ENCODE measurements around the gene FRAT1.
"Not testable (repeated sequence)": the region's sequence is repeated elsewhere in the genome, so short reads cannot be mapped to it uniquely, and the experiment has no call there.

The FRAT1 gene

DNA sequence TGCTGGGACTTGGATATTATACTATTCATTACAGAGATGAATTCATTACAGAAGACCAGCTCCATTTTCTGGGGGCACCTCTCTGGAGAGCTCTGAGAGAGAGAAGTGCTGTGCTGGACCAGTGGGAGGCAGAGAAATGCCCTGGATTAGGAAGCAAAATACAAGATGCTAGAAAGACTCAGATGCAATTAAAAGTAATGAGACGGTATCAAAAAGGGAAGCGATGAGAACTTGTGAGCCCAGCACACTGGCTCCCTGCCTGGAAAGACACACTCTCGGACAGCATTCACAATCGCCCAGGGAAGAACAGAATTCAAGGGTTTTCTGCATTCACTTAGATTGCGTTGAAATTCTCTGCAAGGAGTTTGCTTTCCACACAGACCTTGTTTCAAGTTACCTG is 19.0 kb downstream of the FRAT1 start:
- H3K36me3 ChIP-seq (ENCODE audit: insufficient read depth, low read depth, low read length), result no peaks in the 10 kb centered on the region

GRCh38 chr10:97341416-97341815 is 22.3 kb downstream of the FRAT1 start:
- no peak overlapping the region for H3K4me3 ChIP-seq (ENCODE audit: low read length)
- H3K27ac ChIP-seq (ENCODE audit: low read length), result no peak overlapping the region
- H3K9me3 ChIP-seq (ENCODE audit: insufficient read depth, low read depth, low read length), result no peaks in the 10 kb centered on the region
- H3K27me3 ChIP-seq (ENCODE audit: insufficient read depth, low read length), result no peaks in the 10 kb centered on the region; the same call in 1 of the 2 replicates
- H3K4me1 ChIP-seq (ENCODE audit: insufficient read depth, low read length), result peaks cover 14% of the 10 kb centered on the region; the same call in 1 of the 2 replicates
- H3K36me3 ChIP-seq (ENCODE audit: insufficient read depth, low read depth, low read length), result no peaks in the 10 kb centered on the region
- H3K9ac ChIP-seq (ENCODE audit: low read depth, low read length), result no peak overlapping the region

More for the DNA sequence above, 19.0 kb downstream of the FRAT1 start:
- Histone ChIP-seq H3K9ac (ENCODE audit: low read depth, low read length) (peak overlapping the region; percentile 52; the same call in 1 of the 2 replicates), H3K27me3 (ENCODE audit: insufficient read depth, low read length) (peaks cover 11% of the 10 kb centered on the region; the same call in 1 of the 2 replicates), H3K4me3 (ENCODE audit: low read length) (peak overlapping the region; percentile 62), H3K27ac (ENCODE audit: low read length) (no peak overlapping the region), H3K9me3 (ENCODE audit: insufficient read depth, low read depth, low read length) (no peaks in the 10 kb centered on the region), H3K4me1 (ENCODE audit: insufficient read depth, low read length) (peaks cover 21% of the 10 kb centered on the region; the same call in 1 of the 2 replicates)

DNA sequence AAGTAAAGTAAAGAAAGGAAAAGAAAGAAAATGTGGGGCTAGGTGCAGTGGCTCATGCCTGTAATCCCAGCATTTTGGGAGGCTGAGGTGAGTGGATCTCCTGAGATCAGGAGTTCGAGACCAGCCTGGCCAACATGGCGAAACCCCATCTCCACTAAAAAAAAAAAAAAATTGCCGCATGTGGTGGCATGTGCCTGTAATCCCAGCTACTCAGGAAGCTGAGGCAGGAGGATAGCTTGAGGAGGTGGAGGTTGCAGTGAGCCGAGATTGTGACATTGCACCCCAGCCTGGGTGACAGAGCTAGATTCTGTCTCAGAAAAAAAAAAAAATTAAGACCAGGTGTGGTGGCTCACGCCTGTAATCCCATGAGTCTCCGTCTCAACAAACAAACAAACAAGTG is 24.6 kb downstream of the FRAT1 start:
- H3K36me3 ChIP-seq (ENCODE audit: insufficient read depth, low read depth, low read length); H3K27me3 ChIP-seq (ENCODE audit: insufficient read depth, low read length); H3K4me1 ChIP-seq (ENCODE audit: insufficient read depth, low read length); H3K4me3 ChIP-seq (ENCODE audit: low read length); H3K9ac ChIP-seq (ENCODE audit: low read depth, low read length); H3K27ac ChIP-seq (ENCODE audit: low read length); H3K9me3 ChIP-seq (ENCODE audit: insufficient read depth, low read depth, low read length): not testable (repeated sequence)

GRCh38 chr10:97347317-97347716 is 28.2 kb downstream of the FRAT1 start:
- Histone ChIP-seq H3K27me3 (ENCODE audit: insufficient read depth, low read length) (no peaks in the 10 kb centered on the region), H3K27ac (ENCODE audit: low read length) (no peak overlapping the region), H3K9ac (ENCODE audit: low read depth, low read length) (no peak overlapping the region), H3K9me3 (ENCODE audit: insufficient read depth, low read depth, low read length) (no peaks in the 10 kb centered on the region), H3K36me3 (ENCODE audit: insufficient read depth, low read depth, low read length) (peaks cover 11% of the 10 kb centered on the region; the same call in 1 of the 2 replicates), H3K4me3 (ENCODE audit: low read length) (no peak overlapping the region), H3K4me1 (ENCODE audit: insufficient read depth, low read length) (no peaks in the 10 kb centered on the region)

DNA sequence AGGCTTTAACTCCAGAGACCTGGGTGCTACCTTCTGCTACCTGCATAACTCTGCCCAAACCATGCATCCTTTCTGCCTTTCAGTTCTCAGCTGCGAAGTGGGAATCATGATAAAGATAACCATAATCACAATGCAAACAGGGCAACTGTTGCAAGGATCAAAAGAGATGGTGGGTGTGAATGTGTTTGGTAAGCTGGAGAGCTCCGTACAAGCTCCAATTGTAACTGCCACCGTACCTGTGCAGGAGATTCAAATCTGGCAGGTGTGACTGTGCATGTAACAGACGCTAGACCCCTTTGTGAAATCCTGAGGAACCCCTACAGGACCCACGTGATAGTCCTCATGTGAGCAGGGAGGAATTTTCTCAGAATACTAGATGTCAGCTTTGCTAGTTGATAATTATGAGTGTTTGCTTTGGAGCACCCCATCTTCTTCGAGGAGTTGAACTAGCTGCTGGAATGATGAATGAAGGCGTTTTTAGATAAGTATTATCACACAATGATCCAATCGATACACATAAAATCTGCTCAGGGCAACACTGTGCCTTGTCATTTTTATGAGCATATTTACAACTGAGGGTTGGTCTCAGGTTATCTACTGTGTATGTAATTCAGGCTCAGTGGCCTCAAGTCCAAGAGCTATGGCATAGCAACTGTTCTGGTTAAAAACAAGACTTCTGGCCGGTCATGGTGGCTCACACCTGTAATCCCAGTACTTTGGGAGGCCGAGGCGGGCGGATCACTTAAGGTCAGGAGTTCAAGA is 30.9 kb downstream of the FRAT1 start:
- Histone ChIP-seq H3K27me3 (ENCODE audit: insufficient read depth, low read length) (no peaks in the 10 kb centered on the region), H3K27ac (ENCODE audit: low read length) (no peak overlapping the region), H3K36me3 (ENCODE audit: insufficient read depth, low read depth, low read length) (peaks cover 21% of the 10 kb centered on the region; the same call in 1 of the 2 replicates), H3K4me1 (ENCODE audit: insufficient read depth, low read length) (no peaks in the 10 kb centered on the region), H3K9me3 (ENCODE audit: insufficient read depth, low read depth, low read length) (no peaks in the 10 kb centered on the region), H3K9ac (ENCODE audit: low read depth, low read length) (no peak overlapping the region), H3K4me3 (ENCODE audit: low read length) (no peak overlapping the region)

DNA sequence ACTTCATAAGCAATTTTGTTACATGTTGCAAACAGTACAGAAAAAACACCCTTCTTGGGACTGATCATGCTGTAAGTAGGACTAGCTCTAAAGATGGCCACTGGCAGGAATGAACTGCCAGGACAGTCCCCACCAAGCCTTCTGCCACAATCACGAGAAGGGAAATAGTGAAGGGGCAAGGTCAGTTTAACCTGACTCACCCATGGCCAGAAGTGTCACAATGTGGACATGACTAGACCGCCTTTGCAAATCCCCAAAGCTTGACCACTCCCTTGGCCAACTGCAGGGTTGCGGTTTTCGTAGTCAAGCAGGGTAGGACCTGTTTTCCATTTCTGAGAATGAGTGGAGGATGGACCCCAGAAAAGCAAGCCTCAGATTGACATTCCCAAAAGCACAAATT is 34.9 kb downstream of the FRAT1 start:
- Histone ChIP-seq H3K9me3 (ENCODE audit: insufficient read depth, low read depth, low read length) (no peaks in the 10 kb centered on the region), H3K4me3 (ENCODE audit: low read length) (no peak overlapping the region), H3K4me1 (ENCODE audit: insufficient read depth, low read length) (no peaks in the 10 kb centered on the region), H3K9ac (ENCODE audit: low read depth, low read length) (no peak overlapping the region), H3K27ac (ENCODE audit: low read length) (no peak overlapping the region), H3K36me3 (ENCODE audit: insufficient read depth, low read depth, low read length) (peaks cover 52% of the 10 kb centered on the region), H3K27me3 (ENCODE audit: insufficient read depth, low read length) (no peaks in the 10 kb centered on the region)

DNA sequence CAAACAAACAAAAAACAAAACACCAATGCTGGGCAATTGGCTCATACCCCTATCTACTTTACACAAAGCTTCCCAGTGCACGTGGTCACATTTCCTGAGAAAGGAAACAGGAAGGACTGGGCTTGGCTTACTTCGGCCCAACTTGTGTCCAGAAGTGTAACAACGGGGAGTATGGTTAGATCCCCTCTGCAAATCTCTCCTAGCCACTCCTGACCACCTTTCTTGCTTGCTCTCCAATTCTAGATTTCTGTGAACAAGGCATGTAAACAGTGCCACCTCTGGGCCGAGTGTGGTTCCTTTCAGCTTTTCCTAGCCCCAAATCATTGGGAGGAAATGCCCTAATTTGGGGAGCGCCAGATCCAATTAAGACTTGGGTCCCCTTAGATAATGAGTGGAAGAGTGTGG is 36.5 kb downstream of the FRAT1 start:
- Histone ChIP-seq H3K9ac (ENCODE audit: low read depth, low read length) (no peak overlapping the region), H3K27ac (ENCODE audit: low read length) (no peak overlapping the region), H3K4me3 (ENCODE audit: low read length) (no peak overlapping the region)

GRCh38 chr10:97356318-97356914 is 37.3 kb downstream of the FRAT1 start:
- Histone ChIP-seq H3K4me3 (ENCODE audit: low read length) (no peak overlapping the region), H3K4me1 (ENCODE audit: insufficient read depth, low read length) (no peaks in the 10 kb centered on the region), H3K9ac (ENCODE audit: low read depth, low read length) (no peak overlapping the region), H3K36me3 (ENCODE audit: insufficient read depth, low read depth, low read length) (peaks cover 72% of the 10 kb centered on the region), H3K9me3 (ENCODE audit: insufficient read depth, low read depth, low read length) (no peaks in the 10 kb centered on the region), H3K27me3 (ENCODE audit: insufficient read depth, low read length) (no peaks in the 10 kb centered on the region), H3K27ac (ENCODE audit: low read length) (no peak overlapping the region)

More for the DNA sequence above, 36.5 kb downstream of the FRAT1 start:
- H3K27me3 ChIP-seq (ENCODE audit: insufficient read depth, low read length), result no peaks in the 10 kb centered on the region
- no peaks in the 10 kb centered on the region for H3K4me1 ChIP-seq (ENCODE audit: insufficient read depth, low read length)
- H3K9me3 ChIP-seq (ENCODE audit: insufficient read depth, low read depth, low read length), result no peaks in the 10 kb centered on the region
- H3K36me3 ChIP-seq (ENCODE audit: insufficient read depth, low read depth, low read length), result peaks cover 64% of the 10 kb centered on the region

DNA sequence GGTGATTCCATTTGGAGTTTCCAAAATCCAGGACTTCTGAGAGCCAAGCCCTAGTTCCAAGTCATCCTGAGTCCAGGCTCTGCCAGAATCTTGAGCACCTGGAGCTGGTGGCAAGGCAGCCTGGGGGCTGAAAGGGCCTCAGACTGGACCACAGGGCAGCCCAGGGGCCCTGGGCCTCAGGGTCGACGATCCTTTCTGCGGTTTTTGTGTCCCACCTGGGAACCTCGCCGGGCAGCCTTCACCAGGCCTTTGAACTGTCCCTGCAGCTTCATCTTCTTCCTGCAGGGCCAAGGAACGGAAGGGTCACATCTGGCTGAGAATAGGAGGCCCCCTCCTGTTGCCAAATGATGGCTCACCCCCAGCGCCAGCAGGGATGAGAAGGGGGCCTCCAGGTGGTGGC is 37.8 kb downstream of the FRAT1 start:
- H3K27ac ChIP-seq (ENCODE audit: low read length), result no peak overlapping the region
- H3K9me3 ChIP-seq (ENCODE audit: insufficient read depth, low read depth, low read length), result no peaks in the 10 kb centered on the region
- peaks cover 71% of the 10 kb centered on the region for H3K36me3 ChIP-seq (ENCODE audit: insufficient read depth, low read depth, low read length)

GRCh38 chr10:97358349-97358748 is 39.3 kb downstream of the FRAT1 start:
- Histone ChIP-seq H3K36me3 (ENCODE audit: insufficient read depth, low read depth, low read length) (peaks cover 80% of the 10 kb centered on the region), H3K27ac (ENCODE audit: low read length) (no peak overlapping the region)

More for the DNA sequence above, 37.8 kb downstream of the FRAT1 start:
- Histone ChIP-seq H3K4me3 (ENCODE audit: low read length) (no peak overlapping the region), H3K27me3 (ENCODE audit: insufficient read depth, low read length) (no peaks in the 10 kb centered on the region), H3K4me1 (ENCODE audit: insufficient read depth, low read length) (no peaks in the 10 kb centered on the region), H3K9ac (ENCODE audit: low read depth, low read length) (no peak overlapping the region)

GRCh38 chr10:97358781-97359180 is 39.7 kb downstream of the FRAT1 start:
- H3K9me3 ChIP-seq (ENCODE audit: insufficient read depth, low read depth, low read length), result no peaks in the 10 kb centered on the region
- no peak overlapping the region for H3K4me3 ChIP-seq (ENCODE audit: low read length)
- no peak overlapping the region for H3K9ac ChIP-seq (ENCODE audit: low read depth, low read length)
- H3K36me3 ChIP-seq (ENCODE audit: insufficient read depth, low read depth, low read length), result peaks cover 82% of the 10 kb centered on the region
- H3K4me1 ChIP-seq (ENCODE audit: insufficient read depth, low read length), result no peaks in the 10 kb centered on the region
- H3K27ac ChIP-seq (ENCODE audit: low read length), result no peak overlapping the region
- no peaks in the 10 kb centered on the region for H3K27me3 ChIP-seq (ENCODE audit: insufficient read depth, low read length)

More at GRCh38 chr10:97358349-97358748, 39.3 kb downstream of the FRAT1 start:
- H3K9ac ChIP-seq (ENCODE audit: low read depth, low read length), result no peak overlapping the region
- H3K27me3 ChIP-seq (ENCODE audit: insufficient read depth, low read length), result no peaks in the 10 kb centered on the region
- no peaks in the 10 kb centered on the region for H3K9me3 ChIP-seq (ENCODE audit: insufficient read depth, low read depth, low read length)
- H3K4me3 ChIP-seq (ENCODE audit: low read length), result no peak overlapping the region
- no peaks in the 10 kb centered on the region for H3K4me1 ChIP-seq (ENCODE audit: insufficient read depth, low read length)

All from iPS-20b (cell line).